Fibroblast of pulmonary artery (primary cell): ENCODE measurements around the gene SEC23IP.

ENCODE experiments used
- DNase-seq: peaks from one replicate; pipeline ENCODE4 v3.0.0-alpha.2; 2010; ENCODE audit warnings: low read depth
- H3K4me3 ChIP-seq: replicated peaks from 2 replicates; pipeline ENCODE4 v1.5.1; 2011; ENCODE audit warnings: low read depth, mild to moderate bottlenecking, control low read depth, low read length, moderate library complexity
- CTCF ChIP-seq: IDR thresholded peaks from 2 replicates; pipeline ENCODE4 v1.5.1; 2011; ENCODE audit warnings: mild to moderate bottlenecking, control low read depth, low read length, inconsistent platforms; ENCODE audit errors: missing control alignments

Gene SEC23IP

GRCh38 chr10:119928411-119928810, 35.9 kb downstream of the SEC23IP start:
- H3K4me3 ChIP-seq: no peak overlapping the region
- no peak for TF ChIP-seq CTCF
- DNase-seq: no peak

- no peak overlapping the region for H3K4me3 ChIP-seq
- no peak for TF ChIP-seq CTCF
- no peak for DNase-seq
These were observed 39.3 kb downstream of the SEC23IP start for GRCh38 chr10:119931871-119932270.

DNA sequence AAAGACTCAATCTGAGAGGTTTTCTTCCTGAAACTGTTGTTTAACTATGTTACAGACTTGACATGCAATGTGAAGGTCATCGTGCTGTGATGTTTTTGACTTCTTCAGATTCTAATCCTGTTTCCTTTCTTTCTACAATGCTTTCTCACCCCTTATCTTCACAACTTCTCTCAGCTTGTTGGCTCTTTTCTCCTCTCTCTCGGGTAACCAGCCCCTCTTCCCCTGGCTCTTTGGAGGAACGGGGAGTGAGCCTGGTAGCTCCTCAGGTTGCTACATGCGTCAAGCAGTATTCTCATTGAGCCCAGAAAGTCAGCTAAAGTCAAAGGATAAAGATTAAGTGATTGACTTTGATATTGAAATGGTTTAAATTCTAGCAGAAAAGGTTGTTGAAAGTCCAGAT, 40.1 kb downstream of the SEC23IP start:
- no peak for TF ChIP-seq CTCF
- no peak overlapping the region for H3K4me3 ChIP-seq
- no peak for DNase-seq

DNA sequence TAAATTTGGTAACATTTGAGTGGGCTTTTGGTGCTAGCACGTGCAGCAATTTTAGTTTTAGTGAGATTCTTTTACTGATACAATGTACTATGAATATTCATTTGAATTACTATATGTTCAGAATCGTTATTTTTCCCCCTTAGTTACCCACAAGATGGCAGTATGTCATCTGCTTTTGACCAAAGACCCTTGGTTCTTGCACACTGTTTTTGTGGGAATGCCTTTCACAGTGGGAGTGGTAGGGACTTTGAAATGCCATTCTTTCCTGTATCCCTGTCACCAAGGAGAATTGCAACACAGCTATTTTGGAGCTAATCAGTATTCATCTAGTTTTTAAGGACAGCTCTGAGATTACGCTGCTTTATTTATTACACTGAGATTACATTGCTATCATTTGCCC, 40.6 kb downstream of the SEC23IP start:
- no peak overlapping the region for H3K4me3 ChIP-seq
- peak; percentile 36 for DNase-seq
- peak; percentile 42 for TF ChIP-seq CTCF

DNA sequence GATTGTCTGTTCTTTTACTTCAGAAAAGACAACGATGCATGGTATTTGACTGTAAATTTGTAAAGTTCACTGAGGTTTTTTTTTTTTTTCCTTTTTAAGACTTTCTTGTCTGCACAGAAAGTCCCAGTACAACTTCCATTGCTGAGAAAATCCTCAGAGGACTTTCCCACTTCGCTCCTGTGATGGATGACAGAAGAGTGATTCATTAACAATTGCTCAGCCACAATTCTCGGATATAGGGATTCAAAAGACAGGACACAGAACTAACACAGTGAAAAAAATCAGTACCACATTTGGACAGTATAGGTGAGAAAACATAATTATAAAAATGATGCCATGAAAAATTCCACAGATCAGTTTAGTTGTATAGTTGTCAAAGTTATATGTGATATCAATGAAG, 48.0 kb downstream of the SEC23IP start:
- peak; percentile 47 for DNase-seq
- no peak for TF ChIP-seq CTCF
- H3K4me3 ChIP-seq: no peak overlapping the region

GRCh38 chr10:119942973-119943372, 50.4 kb downstream of the SEC23IP start:
- TF ChIP-seq CTCF: no peak
- DNase-seq: peak; percentile 15
- H3K4me3 ChIP-seq: no peak overlapping the region

- DNase-seq: no peak
- no peak for TF ChIP-seq CTCF
- H3K4me3 ChIP-seq: no peak overlapping the region
These were observed 53.3 kb downstream of the SEC23IP start for GRCh38 chr10:119945805-119946204.
